ENCODE measurements around the gene RFK. TPM values are rescaled to one million over a fixed set of nuclear protein-coding genes. Genes with fewer than 3 reads are reported as not detected.

RFK gene
- total RNA-seq, 1 experiment from 2014 or later = 12.4 TPM

- Mint-ChIP-seq H3K27me3 (ENCODE audit: insufficient read depth, unreplicated experiment) (no peaks in the 10 kb centered on the region), H3K27ac (ENCODE audit: unreplicated experiment) (no peak overlapping the region), H3K36me3 (ENCODE audit: insufficient read depth, unreplicated experiment) (no peaks in the 10 kb centered on the region), H3K4me3 (ENCODE audit: unreplicated experiment) (no peak overlapping the region), H3K4me1 (ENCODE audit: low read depth, unreplicated experiment) (peaks cover 7% of the 10 kb centered on the region), H3K9me3 (ENCODE audit: unreplicated experiment) (no peaks in the 10 kb centered on the region)
- Histone ChIP-seq H3K27me3 (replicated peaks; ENCODE audit: control insufficient read depth, insufficient read depth, low read length) (no peaks in the 10 kb centered on the region), H3K36me3 (ENCODE audit: control insufficient read depth, insufficient read depth, low read length) (no peaks in the 10 kb centered on the region), H3K4me3 (ENCODE audit: low read depth, low read length) (no peak overlapping the region), H3K4me1 (peaks cover 9% of the 10 kb centered on the region), H3K9me3 (no peaks in the 10 kb centered on the region)
- BruUV-seq (replicated peaks) = no TSS peak
- no peak for DNase-seq
- CTCF ChIA-PET = no interaction called here
- POLR2A ChIA-PET = no interaction called here
- intact Hi-C loops (cut with micrococcal nuclease; ENCODE audit: unreplicated experiment) = loop anchor here (10.0 kb wide), 1 partner anchor 64 kb away; no protein-coding TSS in a partner anchor
- no peak for TF ChIP-seq CTCF (IDR thresholded peaks at IDR 0.05; ENCODE audit: insufficient read depth in 1 of 2, low read depth in 1 of 2, low read length in 1 of 2, severe bottlenecking in 1 of 2, unreplicated experiment in 1 of 2)
Observed at GRCh38 chr9:76378367-76379073, 15.7 kb downstream of the RFK start.

GRCh38 chr9:76377791-76378190 lies 16.4 kb downstream of the RFK start:
- intact Hi-C loops (cut with micrococcal nuclease; ENCODE audit: unreplicated experiment) = loop anchor here (10.0 kb wide), 1 partner anchor 63 kb away; no protein-coding TSS in a partner anchor
- CTCF ChIA-PET = no interaction called here

More at GRCh38 chr9:76377791-76378190, 16.4 kb downstream of the RFK start:
- no peak for DNase-seq
- Mint-ChIP-seq H3K4me1 (ENCODE audit: low read depth, unreplicated experiment) (peaks cover 7% of the 10 kb centered on the region), H3K36me3 (ENCODE audit: insufficient read depth, unreplicated experiment) (no peaks in the 10 kb centered on the region), H3K27ac (ENCODE audit: unreplicated experiment) (no peak overlapping the region), H3K4me3 (ENCODE audit: unreplicated experiment) (no peak overlapping the region), H3K27me3 (ENCODE audit: insufficient read depth, unreplicated experiment) (no peaks in the 10 kb centered on the region), H3K9me3 (ENCODE audit: unreplicated experiment) (no peaks in the 10 kb centered on the region)
- no TSS peak for BruUV-seq (replicated peaks)
- no peaks in the 10 kb centered on the region for H3K27me3 ChIP-seq (replicated peaks; ENCODE audit: control insufficient read depth, insufficient read depth, low read length)
- peaks cover 13% of the 10 kb centered on the region for H3K4me1 ChIP-seq
- H3K4me3 ChIP-seq (ENCODE audit: low read depth, low read length) = no peak overlapping the region
- no peak for TF ChIP-seq CTCF (IDR thresholded peaks at IDR 0.05; ENCODE audit: insufficient read depth in 1 of 2, low read depth in 1 of 2, low read length in 1 of 2, severe bottlenecking in 1 of 2, unreplicated experiment in 1 of 2)
- POLR2A ChIA-PET = no interaction called here
- no peaks in the 10 kb centered on the region for H3K9me3 ChIP-seq
- H3K36me3 ChIP-seq (ENCODE audit: control insufficient read depth, insufficient read depth, low read length) = no peaks in the 10 kb centered on the region

Measured in Caco-2 (cell line).